Endothelial cell of umbilical vein (primary cell): ENCODE results near the gene GJE1. TPM values are rescaled to one million over a fixed set of nuclear protein-coding genes. Genes with fewer than 3 reads are reported as not detected.

ENCODE experiments used
- BruUV-seq: library from RNA; stranded (reverse); fragments of 400-500 nt; replicated peaks from 2 replicates; lab custom pipeline; 2021; lab: Mats Ljungman, UMichigan
- CTCF ChIA-PET: fragments of 300-600, 350-600 bp; sonication (Branson Sonifier 250); formaldehyde crosslinking; loops from one replicate; lab custom pipeline; 2021; ENCODE audit warnings: antibody characterized with exemption, inconsistent platforms; lab: Charles Lee
- POLR2A ChIA-PET: fragments of 300-600, 350-600 bp; sonication (Branson Sonifier 250); formaldehyde crosslinking; loops from one replicate; lab custom pipeline; 2021; ENCODE audit warnings: antibody characterized with exemption, inconsistent platforms; lab: Charles Lee
- DNase-seq: peaks from one replicate; pipeline ENCODE4 v3.0.0-alpha.2; 2011; ENCODE audit warnings: low read depth, low spot score
- FAIRE-seq: peaks from 2 replicates; lab custom pipeline; 2011; peaks lifted over from hg19 to GRCh38; lab: Jason Lieb, UNC
- H2AFZ ChIP-seq: 2 replicates; pipeline ENCODE4 v1.6.0; 2012; ENCODE audit warnings: low read depth, low read length, control low read depth, inconsistent platforms
- H3K27ac ChIP-seq: 2 replicates; pipeline ENCODE4 v1.5.1; 2011; ENCODE audit warnings: low read depth, mild to moderate bottlenecking, control low read depth, low read length, moderate library complexity; ENCODE audit not compliant: insufficient read depth
- H3K27me3 ChIP-seq, 2 experiments: 2 replicates each; pipeline versions ENCODE4 v1.6.0 to v1.6.1; 2011; ENCODE audit warnings: low read length in 2 of 2, mixed read lengths in 1 of 2; ENCODE audit not compliant: control insufficient read depth in 2 of 2, insufficient read depth in 2 of 2
- H3K36me3 ChIP-seq, 2 experiments: 2 replicates in 1 of 2; 3 replicates in 1 of 2; pipeline ENCODE4 v1.5.1; 2011; ENCODE audit warnings: low read length in 2 of 2, mild to moderate bottlenecking in 1 of 2, moderate library complexity in 1 of 2; ENCODE audit not compliant: control insufficient read depth in 2 of 2, insufficient read depth in 2 of 2; ENCODE audit errors: extremely low read depth in 1 of 2
- H3K4me1 ChIP-seq: 3 replicates; pipeline ENCODE4 v1.5.1; 2011; ENCODE audit warnings: mild to moderate bottlenecking, low read length; ENCODE audit not compliant: control insufficient read depth, insufficient read depth; ENCODE audit errors: extremely low read depth
- H3K4me2 ChIP-seq: 2 replicates; pipeline ENCODE4 v1.6.1; 2011; ENCODE audit warnings: low read length, control low read depth, mixed read lengths; ENCODE audit not compliant: insufficient read depth
- H3K4me3 ChIP-seq, 3 experiments: fragments of 200-600 bp in 1 of 3; sonication (generic), shearing (Covaris generic) in 1 of 3; replicated peaks in 1 of 3; 2 replicates each; pipeline ENCODE4 v1.5.1; 2011 to 2016; ENCODE audit warnings: control low read depth in 3 of 3, low read length in 3 of 3, mild to moderate bottlenecking in 2 of 3, inconsistent platforms in 1 of 3, low read depth in 1 of 3, moderate library complexity in 1 of 3; ENCODE audit not compliant: insufficient read depth in 1 of 3
- H3K79me2 ChIP-seq: 2 replicates; pipeline ENCODE4 v1.6.0; 2012; ENCODE audit warnings: low read length, inconsistent platforms; ENCODE audit not compliant: control insufficient read depth, insufficient read depth
- H3K9ac ChIP-seq: replicated peaks from 2 replicates; pipeline ENCODE3; 2011; ENCODE audit warnings: low read length, control low read depth; ENCODE audit not compliant: insufficient read depth; ENCODE audit errors: extremely low read depth
- H3K9me1 ChIP-seq: replicated peaks from 3 replicates; pipeline ENCODE4 v1.6.0; 2011; ENCODE audit warnings: mild to moderate bottlenecking, low read length; ENCODE audit not compliant: control insufficient read depth, insufficient read depth; ENCODE audit errors: extremely low read depth
- H3K9me3 ChIP-seq: replicated peaks from 2 replicates; pipeline ENCODE4 v1.5.1; 2012; ENCODE audit warnings: low read length, inconsistent platforms; ENCODE audit not compliant: control insufficient read depth, insufficient read depth
- H4K20me1 ChIP-seq: replicated peaks from 2 replicates; pipeline ENCODE3; 2011; ENCODE audit warnings: mild to moderate bottlenecking, low read length; ENCODE audit not compliant: control insufficient read depth, insufficient read depth; ENCODE audit errors: extremely low read depth
- EZH2 ChIP-seq: IDR thresholded peaks from 2 replicates; pipeline ENCODE4 v1.6.1; 2012; ENCODE audit warnings: borderline replicate concordance, low read depth, mild to moderate bottlenecking, moderate library complexity, low read length, inconsistent platforms; ENCODE audit not compliant: severe bottlenecking
- FOS ChIP-seq: IDR thresholded peaks from 2 replicates; pipeline ENCODE4 v1.6.1; 2011; ENCODE audit warnings: mild to moderate bottlenecking, low read length, moderate library complexity, borderline replicate concordance; ENCODE audit not compliant: insufficient read depth
- GATA2 ChIP-seq: IDR thresholded peaks from 2 replicates; pipeline ENCODE4 v1.7.0; 2011; ENCODE audit warnings: low read depth, mild to moderate bottlenecking, moderate library complexity, mixed read lengths, low read length; ENCODE audit not compliant: insufficient read length, insufficient read depth
- JUN ChIP-seq: IDR thresholded peaks from 2 replicates; pipeline ENCODE4 v1.6.1; 2011; ENCODE audit warnings: borderline replicate concordance, low read depth; ENCODE audit not compliant: insufficient read length, insufficient read depth
- MAX ChIP-seq: IDR thresholded peaks from 2 replicates; pipeline ENCODE4 v1.6.1; 2011; ENCODE audit not compliant: insufficient read depth, insufficient read length
- MYC ChIP-seq: IDR thresholded peaks from one replicate; pipeline ENCODE4 v1.6.1; 2011; ENCODE audit warnings: mild to moderate bottlenecking, low read depth, low read length
- POLR2A ChIP-seq: IDR thresholded peaks from 2 replicates; pipeline ENCODE4 v1.6.1; 2012; ENCODE audit warnings: low read depth, mild to moderate bottlenecking, control low read depth, low read length
- POLR2AphosphoS5 ChIP-seq: IDR thresholded peaks from 2 replicates; pipeline ENCODE4 v1.6.1; 2012; ENCODE audit warnings: low read depth, mild to moderate bottlenecking, control low read depth, low read length, moderate library complexity; ENCODE audit not compliant: insufficient read depth
- dilution Hi-C: fragments of 300-500 bp; cut with MboI; formaldehyde crosslinking; loops from one replicate; pipeline ENCODE4 v1.15.0; 2019; ENCODE audit warnings: low sequenced_read_pairs; ENCODE audit not compliant: extremely low pct_ligation_motif_present
- intact Hi-C: fragments of 100-400 bp; cut with micrococcal nuclease; formaldehyde crosslinking; loops from one replicate; pipeline ENCODE4 v1.10.0; 2022
- polyA plus RNA-seq, 4 experiments: library from polyadenylated mRNA; depleted of rRNA in 3 of 4; stranded (reverse) in 3 of 4; unstranded in 1 of 4; fragments of >200 nt; gene quantifications; 2 replicates each; pipeline versions ENCODE4 v1.2.1 to v1.2.3, GENCODE V29; 2011 to 2012; ENCODE audit warnings: missing spikeins in 1 of 4
- total RNA-seq: library from RNA; stranded (reverse); gene quantifications from 2 replicates; pipeline ENCODE4 v1.2.3, GENCODE V29; 2021
- TF ChIP-seq, protein P1 (sequence below), 2 donors: IDR thresholded peaks; 1 replicate in 1 of 2; 2 replicates in 1 of 2; pipeline ENCODE4 v1.5.1; 2011; ENCODE audit warnings: low read length in 2 of 2, mild to moderate bottlenecking in 2 of 2, moderate library complexity in 2 of 2, control low read depth in 1 of 2, inconsistent platforms in 1 of 2, low read depth in 1 of 2; ENCODE audit not compliant: insufficient read depth in 1 of 2; ENCODE audit errors: extremely low read depth in 1 of 2

GJE1 gene
- total and polyA plus RNA-seq, 2 donors (not counting 3 experiments of a cell fraction or from before 2014, with no cell fraction given), result not detected

DNA sequence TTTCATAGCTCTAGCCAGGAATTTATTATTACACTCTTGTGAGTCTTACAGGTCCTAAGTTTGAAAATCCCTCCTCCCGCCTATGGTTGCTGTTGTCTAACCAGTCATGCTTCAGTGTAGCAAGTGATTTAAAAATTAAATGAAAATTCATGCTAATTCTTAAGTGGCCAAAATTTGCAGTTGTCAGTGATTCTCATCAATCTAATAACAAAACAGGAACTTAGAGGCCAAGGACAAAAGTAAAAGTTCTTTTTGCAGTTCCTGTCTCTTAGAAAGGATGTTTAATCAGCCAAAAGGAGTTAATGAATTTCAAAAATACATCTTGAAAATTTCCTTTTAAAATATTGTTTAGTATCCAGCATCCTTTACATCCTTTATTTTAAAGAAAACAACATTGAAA lies 50.6 kb downstream of the GJE1 start:
- Histone ChIP-seq H3K9me3 (no peaks in the 10 kb centered on the region), H2AFZ (no peak overlapping the region), H3K4me1 (peaks cover 2% of the 10 kb centered on the region), H3K4me3 (no peak overlapping the region), H3K4me2 (no peak overlapping the region), H3K27me3 (no peaks in the 10 kb centered on the region), H3K79me2 (no peaks in the 10 kb centered on the region), H4K20me1 (no peaks in the 10 kb centered on the region), H3K9ac (no peak overlapping the region), H3K9me1 (no peaks in the 10 kb centered on the region), H3K36me3 (no peaks in the 10 kb centered on the region), H3K27ac (no peak overlapping the region)
- dilution Hi-C loops, result no loop called here
- CTCF ChIA-PET, result interaction anchor here (1.0 to 1.4 kb wide), 2 partner anchors 24 to 27 kb away, joined by 3 to 7 read pairs; no protein-coding TSS in a partner anchor
- POLR2A ChIA-PET, result no interaction called here
- TF ChIP-seq FOS (no peak), POLR2A (no peak), MYC (no peak), GATA2 (no peak), JUN (no peak), POLR2AphosphoS5 (no peak), MAX (no peak), EZH2 (no peak)
- TF ChIP-seq, protein P1, sequence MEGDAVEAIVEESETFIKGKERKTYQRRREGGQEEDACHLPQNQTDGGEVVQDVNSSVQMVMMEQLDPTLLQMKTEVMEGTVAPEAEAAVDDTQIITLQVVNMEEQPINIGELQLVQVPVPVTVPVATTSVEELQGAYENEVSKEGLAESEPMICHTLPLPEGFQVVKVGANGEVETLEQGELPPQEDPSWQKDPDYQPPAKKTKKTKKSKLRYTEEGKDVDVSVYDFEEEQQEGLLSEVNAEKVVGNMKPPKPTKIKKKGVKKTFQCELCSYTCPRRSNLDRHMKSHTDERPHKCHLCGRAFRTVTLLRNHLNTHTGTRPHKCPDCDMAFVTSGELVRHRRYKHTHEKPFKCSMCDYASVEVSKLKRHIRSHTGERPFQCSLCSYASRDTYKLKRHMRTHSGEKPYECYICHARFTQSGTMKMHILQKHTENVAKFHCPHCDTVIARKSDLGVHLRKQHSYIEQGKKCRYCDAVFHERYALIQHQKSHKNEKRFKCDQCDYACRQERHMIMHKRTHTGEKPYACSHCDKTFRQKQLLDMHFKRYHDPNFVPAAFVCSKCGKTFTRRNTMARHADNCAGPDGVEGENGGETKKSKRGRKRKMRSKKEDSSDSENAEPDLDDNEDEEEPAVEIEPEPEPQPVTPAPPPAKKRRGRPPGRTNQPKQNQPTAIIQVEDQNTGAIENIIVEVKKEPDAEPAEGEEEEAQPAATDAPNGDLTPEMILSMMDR (IDR thresholded peaks at IDR 0.05; ENCODE audit: extremely low read depth in 1 of 2, insufficient read depth in 1 of 2, low read depth in 1 of 2, low read length in 2 of 2), result no peak
- BruUV-seq, result no TSS peak
- DNase-seq (no peak), FAIRE-seq (no peak)
- intact Hi-C loops, result no loop called here
